ENCODE data around the gene CCDC122. TPM values are rescaled to one million over a fixed set of nuclear protein-coding genes. Genes with fewer than 3 reads are reported as not detected.

CCDC122 gene
- total RNA-seq, 1 experiment from 2014 or later, result 7.9 TPM

DNA sequence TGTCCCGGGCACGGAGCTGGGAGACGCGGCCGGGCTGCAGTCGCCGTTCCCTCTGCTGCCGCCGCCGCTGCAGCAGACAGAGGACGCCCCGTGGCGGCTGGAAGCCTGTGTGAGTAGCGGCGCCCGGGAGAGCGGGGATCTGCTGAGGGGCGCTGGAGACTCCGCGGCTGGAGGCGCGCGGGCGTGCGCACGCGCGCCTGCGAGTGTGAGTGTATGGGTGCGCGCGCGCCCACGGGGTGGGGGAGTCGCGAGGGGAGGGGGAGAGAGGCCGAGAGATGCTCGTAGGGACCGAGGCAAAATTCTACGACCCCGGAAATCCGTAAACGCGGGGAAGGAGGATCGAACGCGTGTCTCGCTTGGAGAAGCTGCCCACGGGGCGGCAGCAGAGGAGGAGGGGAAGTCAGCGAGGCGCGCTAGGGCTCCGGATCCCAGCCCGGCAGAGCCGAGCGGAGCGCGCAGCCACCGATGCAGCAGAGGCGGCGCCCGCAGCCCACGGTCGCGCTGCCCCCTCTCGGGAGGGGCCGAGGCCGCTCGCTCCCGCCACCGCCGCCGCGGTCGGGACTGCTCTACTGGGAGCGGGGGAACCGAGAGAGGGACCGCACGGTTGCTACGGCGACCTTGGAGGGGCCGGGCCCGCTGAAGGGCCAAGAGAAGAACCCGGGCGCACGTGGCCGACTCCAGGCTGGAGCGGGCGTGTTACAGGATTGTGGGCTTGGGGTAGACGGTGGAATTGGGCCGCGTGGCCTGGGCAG lies 92.6 kb downstream of the CCDC122 start, which contains the start of gene ENOX1:
Gene ENOX1 (minus strand): TSS at position 207 of the 752 bp plus-strand sequence.
- Histone ChIP-seq H3K36me3 (ENCODE audit: low read depth) (no peaks in the 10 kb centered on the region), H3K27ac (no peak within 1 kb of the TSS), H3K79me2 (ENCODE audit: low read depth) (no peaks in the 10 kb centered on the region), H3K27me3 (ENCODE audit: insufficient read depth, low read depth) (no peaks in the 10 kb centered on the region), H3K4me2 (peak within 1 kb of the TSS; percentile 88), H4K20me1 (ENCODE audit: insufficient read depth) (no peaks in the 10 kb centered on the region), H3K4me3 (peak within 1 kb of the TSS; percentile 76), H2AFZ (peak within 1 kb of the TSS; percentile 90), H3K9me2 (ENCODE audit: insufficient read depth) (no peaks in the 10 kb centered on the region), H3K4me1 (replicated peaks; ENCODE audit: insufficient read depth) (peaks cover 16% of the 10 kb centered on the region), H3F3A (ENCODE audit: insufficient read depth, low read depth) (no peaks in the 10 kb centered on the region), H3K9me3 (ENCODE audit: insufficient read depth, low read depth) (no peaks in the 10 kb centered on the region)
- no peak for TF ChIP-seq EZH2 (IDR thresholded peaks at IDR 0.05; ENCODE audit: low read depth)
- no peak for TF ChIP-seq CTCF (conservative IDR thresholded peaks at IDR 0.05)
- ChIA-PET POLR2A (ENCODE audit: unreplicated experiment) (no interaction called here), CTCF (interaction anchor here (0.6 to 0.7 kb wide), 2 partner anchors 29 to 548 kb away, joined by 4 read pairs; no protein-coding TSS in a partner anchor)
- no TSS peak for BruUV-seq (replicated peaks)
- intact Hi-C loops (cut with micrococcal nuclease; ENCODE audit: unreplicated experiment), result loop anchor here (10.0 kb wide), 2 partner anchors 212 to 632 kb away; no protein-coding TSS in a partner anchor
- peak in 1 of 2 experiments; percentile 32 for DNase-seq

- intact Hi-C loops (cut with micrococcal nuclease; ENCODE audit: unreplicated experiment), result loop anchor here (10.0 kb wide), 2 partner anchors 212 to 632 kb away; no protein-coding TSS in a partner anchor
- BruUV-seq (replicated peaks), result no TSS peak
- no peaks in the 10 kb centered on the region for H3K9me3 ChIP-seq (ENCODE audit: insufficient read depth, low read depth)
- ChIA-PET CTCF (interaction anchor here (0.6 to 0.7 kb wide), 3 partner anchors 29 to 547 kb away, joined by 3 to 4 read pairs (median 4); no protein-coding TSS in a partner anchor), POLR2A (ENCODE audit: unreplicated experiment) (no interaction called here)
- H3K79me2 ChIP-seq (ENCODE audit: low read depth), result no peaks in the 10 kb centered on the region
- H3K36me3 ChIP-seq (ENCODE audit: low read depth), result no peaks in the 10 kb centered on the region
- H3K4me2 ChIP-seq, result peak overlapping the region; percentile 88
- no peaks in the 10 kb centered on the region for H3K27me3 ChIP-seq (ENCODE audit: insufficient read depth, low read depth)
- H3K4me3 ChIP-seq, result peak overlapping the region; percentile 76
- DNase-seq, result peak in 1 of 2 experiments; percentile 4
- no peaks in the 10 kb centered on the region for H3K9me2 ChIP-seq (ENCODE audit: insufficient read depth)
- no peaks in the 10 kb centered on the region for H3F3A ChIP-seq (ENCODE audit: insufficient read depth, low read depth)
- no peak for TF ChIP-seq CTCF (conservative IDR thresholded peaks at IDR 0.05)
- no peak for TF ChIP-seq EZH2 (IDR thresholded peaks at IDR 0.05; ENCODE audit: low read depth)
- no peak overlapping the region for H3K27ac ChIP-seq
- H2AFZ ChIP-seq, result peak overlapping the region; percentile 90; the same call in 1 of the 2 replicates
- H3K4me1 ChIP-seq (replicated peaks; ENCODE audit: insufficient read depth), result peaks cover 16% of the 10 kb centered on the region
- no peaks in the 10 kb centered on the region for H4K20me1 ChIP-seq (ENCODE audit: insufficient read depth)
Measured at GRCh38 chr13:43786472-43786765, 93.1 kb downstream of the CCDC122 start.

Other genes starting within 250 kb of the CCDC122 start
- gene ENOX1, start 92.8 kb downstream of the CCDC122 start, total RNA-seq (2021), result 0.35 and 0.38 TPM in 2 replicates
- gene LACC1, start 164 bp upstream of the CCDC122 start, total RNA-seq (2021), result 2.4 and 3.0 TPM in 2 replicates